Activated CD8-positive, alpha-beta memory T cell treated with anti-CD3 and anti-CD28 coated beads for 36 hours (primary cell): Measurements from ENCODE around the gene STEAP4. TPM values are rescaled to one million over a fixed set of nuclear protein-coding genes. Genes with fewer than 3 reads are reported as not detected.
"Not testable (repeated sequence)": the region's sequence is repeated elsewhere in the genome, so short reads cannot be mapped to it uniquely, and the experiment has no call there.

Experiments used
- CTCF ChIA-PET: fragments of 350-600 bp; sonication (Branson Sonifier 250); formaldehyde crosslinking; loops from one replicate; lab custom pipeline; 2021; ENCODE audit warnings: antibody characterized with exemption; lab: Charles Lee
- POLR2A ChIA-PET: fragments of 350-600 bp; sonication (Branson Sonifier 250); formaldehyde crosslinking; loops from one replicate; lab custom pipeline; 2021; ENCODE audit warnings: antibody characterized with exemption; lab: Charles Lee
- total RNA-seq, 2 experiments: library from RNA; stranded (reverse); gene quantifications; one replicate each; pipeline ENCODE4 v1.2.3, GENCODE V29; 2021

Gene STEAP4
- total RNA-seq, 2 experiments from 2014 or later, result not detected

- POLR2A ChIA-PET, result no interaction called here
- CTCF ChIA-PET, result no interaction called here
These were observed 27.8 kb downstream of the STEAP4 start for GRCh38 chr7:88278881-88279280.

GRCh38 chr7:88276605-88277153 lies 30.0 kb downstream of the STEAP4 start:
- CTCF ChIA-PET, result no interaction called here
- POLR2A ChIA-PET, result no interaction called here

- CTCF ChIA-PET, POLR2A ChIA-PET: not testable (repeated sequence)
These were observed 31.8 kb downstream of the STEAP4 start for GRCh38 chr7:88274856-88275255.

GRCh38 chr7:88269586-88269985 lies 37.1 kb downstream of the STEAP4 start:
- ChIA-PET POLR2A (no interaction called here), CTCF (no interaction called here)

- ChIA-PET CTCF (no interaction called here), POLR2A (no interaction called here)
These were observed 37.8 kb downstream of the STEAP4 start for GRCh38 chr7:88268858-88269257.

GRCh38 chr7:88268051-88268450 lies 38.6 kb downstream of the STEAP4 start:
- ChIA-PET CTCF (no interaction called here), POLR2A (no interaction called here)

- ChIA-PET POLR2A (no interaction called here), CTCF (no interaction called here)
These were observed 39.3 kb downstream of the STEAP4 start for GRCh38 chr7:88267421-88267820.

- CTCF ChIA-PET, result interaction anchor here (0.7 kb wide), 1 partner anchor 383 kb away, joined by 5 read pairs; no protein-coding TSS in a partner anchor
- POLR2A ChIA-PET, result not testable (repeated sequence)
These were observed 41.7 kb downstream of the STEAP4 start for GRCh38 chr7:88264987-88265386.

GRCh38 chr7:88262562-88262961 lies 44.1 kb downstream of the STEAP4 start:
- ChIA-PET CTCF (no interaction called here), POLR2A (no interaction called here)

- POLR2A ChIA-PET, result no interaction called here
- CTCF ChIA-PET, result no interaction called here
These were observed 46.0 kb downstream of the STEAP4 start for GRCh38 chr7:88260719-88261118.

- ChIA-PET POLR2A (no interaction called here), CTCF (no interaction called here)
These were observed 46.9 kb downstream of the STEAP4 start for GRCh38 chr7:88259656-88260380.

- POLR2A ChIA-PET, CTCF ChIA-PET: not testable (repeated sequence)
These were observed 48.4 kb downstream of the STEAP4 start for GRCh38 chr7:88258296-88258695.

- CTCF ChIA-PET, result no interaction called here
- POLR2A ChIA-PET, result no interaction called here
These were observed 49.8 kb downstream of the STEAP4 start for GRCh38 chr7:88256906-88257305.

- CTCF ChIA-PET, result no interaction called here
- POLR2A ChIA-PET, result no interaction called here
These were observed 51.8 kb downstream of the STEAP4 start for GRCh38 chr7:88254721-88255424.

GRCh38 chr7:88253640-88254039 lies 53.1 kb downstream of the STEAP4 start:
- ChIA-PET CTCF (no interaction called here), POLR2A (no interaction called here)

- ChIA-PET CTCF (interaction anchor here (1.5 kb wide), 1 partner anchor 24 kb away, joined by 4 read pairs; the partner anchor contains the start of gene SRI), POLR2A (no interaction called here)
These were observed 62.4 kb downstream of the STEAP4 start for GRCh38 chr7:88244258-88244657.

GRCh38 chr7:88243345-88243909 lies 63.3 kb downstream of the STEAP4 start:
- ChIA-PET POLR2A (no interaction called here), CTCF (interaction anchor here (1.5 kb wide), 1 partner anchor 23 kb away, joined by 4 read pairs; the partner anchor contains the start of gene SRI)

- ChIA-PET POLR2A (no interaction called here), CTCF (no interaction called here)
These were observed 66.8 kb downstream of the STEAP4 start for GRCh38 chr7:88239852-88240251.

- CTCF ChIA-PET, result no interaction called here
- POLR2A ChIA-PET, result no interaction called here
These were observed 72.9 kb downstream of the STEAP4 start for GRCh38 chr7:88233828-88234227.

GRCh38 chr7:88230646-88231045 lies 76.0 kb downstream of the STEAP4 start:
- CTCF ChIA-PET, result no interaction called here
- POLR2A ChIA-PET, result no interaction called here
